Measurements from ENCODE around the gene FSTL4. TPM values are rescaled to one million over a fixed set of nuclear protein-coding genes. Genes with fewer than 3 reads are reported as not detected.

The FSTL4 gene
- total and polyA plus RNA-seq, 2 of the 4 experiments (the other 2 are of a cell fraction): 0.18 TPM; not detected in 1

- TF ChIP-seq BHLHE40 (IDR thresholded peaks at IDR 0.05; ENCODE audit: low read depth, low read length): no peak
Measured at GRCh38 chr5:133611357-133612248, 738 bp downstream of the FSTL4 start (continued).

GRCh38 chr5:133610489-133611356 is 1.6 kb downstream of the FSTL4 start:
- no peak for TF ChIP-seq NFE2L2 (IDR thresholded peaks at IDR 0.05; ENCODE audit: low read depth, low read length)
- no peak; the same call in 1 of the 2 replicates for TF ChIP-seq CTCF (conservative IDR thresholded peaks at IDR 0.05; ENCODE audit: low read depth, low read length)
- no peak for TF ChIP-seq ELK1 (IDR thresholded peaks at IDR 0.05; ENCODE audit: borderline replicate concordance, low read depth, low read length)
- TF ChIP-seq CHD1 (IDR thresholded peaks at IDR 0.05; ENCODE audit: low read depth, low read length): no peak
- H4K91ac ChIP-seq (ENCODE audit: insufficient read depth, low read depth, low read length): no peak overlapping the region
- H3K36me3 ChIP-seq (ENCODE audit: control insufficient read depth, insufficient read depth, low read length): no peaks in the 10 kb centered on the region
- no peak overlapping the region for H2AFZ ChIP-seq (replicated peaks; ENCODE audit: low read length, poor library complexity)
- ChIA-PET CTCF (no interaction called here), POLR2A (ENCODE audit: unreplicated experiment) (no interaction called here)
- H2AK5ac ChIP-seq (ENCODE audit: low read depth, low read length): no peak overlapping the region
- H2BK20ac ChIP-seq (ENCODE audit: low read depth, low read length): no peak overlapping the region
- no peak overlapping the region for H3K23ac ChIP-seq (ENCODE audit: low read depth, low read length)
- H3K9ac ChIP-seq (ENCODE audit: low read depth, low read length): no peak overlapping the region
- H3K4ac ChIP-seq (ENCODE audit: low read depth, low read length): no peak overlapping the region
- DNase-seq (no peak), ATAC-seq (ENCODE audit: low read depth) (peak; percentile 90)
- H3K4me3 ChIP-seq (ENCODE audit: insufficient read depth, low read depth, low read length): no peak overlapping the region
- intact Hi-C loops (cut with micrococcal nuclease): loop anchor here (5.0 kb wide), 1 partner anchor 498 kb away; no protein-coding TSS in a partner anchor
- H4K5ac ChIP-seq (ENCODE audit: low read depth, low read length): no peak overlapping the region
- H3K9me3 ChIP-seq (ENCODE audit: control insufficient read depth, insufficient read depth, low read length): no peaks in the 10 kb centered on the region
- no peak overlapping the region for H3K27ac ChIP-seq (ENCODE audit: insufficient read depth, low read length)
- H3K4me1 ChIP-seq (ENCODE audit: control insufficient read depth, insufficient read depth, low read length): peaks cover 3% of the 10 kb centered on the region; the same call in 1 of the 2 replicates
- no peak overlapping the region for H2BK15ac ChIP-seq (ENCODE audit: low read depth, low read length)
- H3K14ac ChIP-seq (replicated peaks; ENCODE audit: low read depth, low read length): no peak overlapping the region
- no peaks in the 10 kb centered on the region for H3K79me1 ChIP-seq (ENCODE audit: low read depth in 1 of 2, low read length in 2 of 2)
- H2AK9ac ChIP-seq (replicated peaks; ENCODE audit: low read depth, low read length, poor library complexity): no peak overlapping the region
- no peaks in the 10 kb centered on the region for H4K20me1 ChIP-seq (ENCODE audit: insufficient read depth, low read length)
- WGBS, 2 experiments (ENCODE audit: extremely low coverage in 2 of 2, insufficient read length in 1 of 2): 4% methylated on average over 16 of the region's 57 CpGs; no CpG with 5 or more reads in 1 of the 2 experiments
- no peak overlapping the region for H3K18ac ChIP-seq (ENCODE audit: low read depth, low read length)
- H3K9me1 ChIP-seq (ENCODE audit: insufficient read depth, low read length): no peaks in the 10 kb centered on the region
- peaks cover 40% of the 10 kb centered on the region for H3K27me3 ChIP-seq (ENCODE audit: control insufficient read depth, insufficient read depth, low read length)
- no peak overlapping the region for H4K8ac ChIP-seq (ENCODE audit: low read depth in 2 of 2, low read length in 2 of 2)
- H3K56ac ChIP-seq (ENCODE audit: extremely low read depth, insufficient read depth, low read length): no peak overlapping the region
- no peak overlapping the region for H2BK5ac ChIP-seq (ENCODE audit: low read depth, low read length, poor library complexity, severe bottlenecking)
- H3K4me2 ChIP-seq (ENCODE audit: low read depth, low read length): peak overlapping the region; percentile 35; the same call in 1 of the 2 replicates
- BruUV-seq (replicated peaks): no TSS peak
- dilution Hi-C loops (cut with HindIII; ENCODE audit: low sequenced_read_pairs, unreplicated experiment): no loop called here
- no peak overlapping the region for H2BK120ac ChIP-seq (ENCODE audit: low read depth, low read length)
- in situ Hi-C loops (cut with MboI; ENCODE audit: low sequenced_read_pairs): no loop called here

Measured in IMR-90 (cell line).